Measurements from ENCODE around the gene NOS3. TPM values are rescaled to one million over a fixed set of nuclear protein-coding genes. Genes with fewer than 3 reads are reported as not detected.

NOS3 gene
- total RNA-seq, 1 donor from 2014 or later = 1.7 TPM

DNA sequence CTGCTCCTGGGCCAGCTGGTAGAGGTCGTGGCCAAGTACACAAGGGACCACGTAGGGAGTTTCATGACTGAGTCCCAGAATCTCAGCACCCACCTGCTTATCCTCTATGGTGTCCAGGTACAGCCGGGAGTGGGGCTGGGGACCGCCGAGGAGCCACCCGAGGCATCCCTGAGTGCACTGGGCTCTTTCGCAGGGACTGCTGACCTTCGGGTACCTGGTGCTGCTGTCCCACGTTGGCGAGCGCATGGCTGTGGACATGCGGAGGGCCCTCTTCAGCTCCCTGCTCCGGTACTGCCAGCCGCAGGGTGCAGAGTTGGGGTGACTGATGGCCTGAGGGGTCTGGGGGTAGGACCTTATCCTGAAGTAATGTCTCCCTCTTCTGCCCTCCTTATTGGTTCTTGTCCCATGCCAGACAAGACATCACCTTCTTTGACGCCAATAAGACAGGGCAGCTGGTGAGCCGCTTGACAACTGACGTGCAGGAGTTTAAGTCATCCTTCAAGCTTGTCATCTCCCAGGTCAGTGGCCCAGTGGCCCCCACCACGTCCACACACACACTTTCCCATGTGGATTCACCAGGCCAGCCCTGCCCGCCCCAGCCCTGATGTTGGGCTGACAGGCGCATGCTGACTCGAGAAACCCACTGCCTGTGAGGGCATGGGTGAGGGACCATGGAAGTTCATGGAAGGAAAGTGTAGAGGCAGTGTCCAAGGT is 43.7 kb downstream of the NOS3 start:
- Mint-ChIP-seq H3K27me3 (no peaks in the 10 kb centered on the region), H3K9me3 (no peaks in the 10 kb centered on the region), H3K4me3 (no peak overlapping the region), H3K4me1 (ENCODE audit: unreplicated experiment) (peaks cover 9% of the 10 kb centered on the region), H3K27ac (no peak overlapping the region), H3K36me3 (no peaks in the 10 kb centered on the region)
- no peak for DNase-seq (ENCODE audit: extremely low spot score, unreplicated experiment)
- TF ChIP-seq CTCF (conservative IDR thresholded peaks at IDR 0.05) = no peak

GRCh38 chr7:151035026-151035717 is 44.4 kb downstream of the NOS3 start:
- Mint-ChIP-seq H3K9me3 (no peaks in the 10 kb centered on the region), H3K27ac (no peak overlapping the region), H3K27me3 (no peaks in the 10 kb centered on the region), H3K36me3 (no peaks in the 10 kb centered on the region), H3K4me1 (ENCODE audit: unreplicated experiment) (peaks cover 15% of the 10 kb centered on the region), H3K4me3 (no peak overlapping the region)
- DNase-seq (ENCODE audit: extremely low spot score, unreplicated experiment) = no peak
- TF ChIP-seq CTCF (conservative IDR thresholded peaks at IDR 0.05) = no peak

DNA sequence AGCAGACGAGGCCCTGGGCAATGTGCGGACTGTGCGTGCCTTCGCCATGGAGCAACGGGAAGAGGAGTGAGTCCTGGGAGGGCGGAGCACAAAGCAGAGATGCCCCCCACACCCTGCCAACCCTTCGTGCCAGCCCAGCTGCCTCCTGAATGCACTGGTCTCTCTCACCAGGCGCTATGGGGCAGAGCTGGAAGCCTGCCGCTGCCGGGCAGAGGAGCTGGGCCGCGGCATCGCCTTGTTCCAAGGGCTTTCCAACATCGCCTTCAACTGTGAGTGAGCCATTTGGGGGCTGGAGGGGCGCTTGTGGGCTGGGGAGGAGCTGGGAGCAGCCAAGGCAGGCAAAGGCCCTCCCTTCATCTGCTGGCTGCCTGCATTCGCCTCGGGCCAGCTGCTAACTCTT is 45.1 kb downstream of the NOS3 start:
- TF ChIP-seq CTCF (conservative IDR thresholded peaks at IDR 0.05) = no peak
- DNase-seq (ENCODE audit: extremely low spot score, unreplicated experiment) = no peak
- H3K36me3 Mint-ChIP-seq = no peaks in the 10 kb centered on the region
- H3K4me1 Mint-ChIP-seq (ENCODE audit: unreplicated experiment) = peaks cover 15% of the 10 kb centered on the region
- no peak overlapping the region for H3K4me3 Mint-ChIP-seq
- H3K9me3 Mint-ChIP-seq = no peaks in the 10 kb centered on the region
- no peak overlapping the region for H3K27ac Mint-ChIP-seq
- no peaks in the 10 kb centered on the region for H3K27me3 Mint-ChIP-seq

- Mint-ChIP-seq H3K27me3 (no peaks in the 10 kb centered on the region), H3K9me3 (no peaks in the 10 kb centered on the region), H3K27ac (peak overlapping the region; percentile 36), H3K4me1 (ENCODE audit: unreplicated experiment) (peaks cover 15% of the 10 kb centered on the region), H3K4me3 (no peak overlapping the region), H3K36me3 (no peaks in the 10 kb centered on the region)
- TF ChIP-seq CTCF (conservative IDR thresholded peaks at IDR 0.05) = no peak
- DNase-seq (ENCODE audit: extremely low spot score, unreplicated experiment) = no peak
These were observed 48.4 kb downstream of the NOS3 start for GRCh38 chr7:151038951-151039849.

- Mint-ChIP-seq H3K36me3 (no peaks in the 10 kb centered on the region), H3K27ac (no peak overlapping the region), H3K27me3 (no peaks in the 10 kb centered on the region), H3K4me1 (ENCODE audit: unreplicated experiment) (peaks cover 15% of the 10 kb centered on the region), H3K4me3 (no peak overlapping the region), H3K9me3 (no peaks in the 10 kb centered on the region)
- no peak for TF ChIP-seq CTCF (conservative IDR thresholded peaks at IDR 0.05)
- DNase-seq (ENCODE audit: extremely low spot score, unreplicated experiment) = no peak
These were observed 49.2 kb downstream of the NOS3 start for GRCh38 chr7:151039850-151040548.

Data from type B pancreatic cell (in vitro differentiated cells).